GM21528 (cell line): ENCODE measurements around the gene KCND1.

Experiments
- ATAC-seq: cut with Tn5 transposase; IDR thresholded peaks from one replicate; pipeline ENCODE4 v1.9.1; 2021; ENCODE audit warnings: mild to moderate bottlenecking, moderate library complexity; ENCODE audit not compliant: unreplicated experiment, low FRiP score

Gene KCND1

GRCh38 chrX:48914593-48915493, 56.8 kb downstream of the KCND1 start:
- ATAC-seq, result no peak

- ATAC-seq, result no peak
Observed at GRCh38 chrX:48913605-48914366, 57.9 kb downstream of the KCND1 start.

GRCh38 chrX:48911412-48912182, 60.0 kb downstream of the KCND1 start, which contains the start of gene SLC35A2:
Gene SLC35A2 (minus strand): TSS chrX:48911646. CDS start chrX:48911636, 10 bp downstream.
- ATAC-seq, result peak; percentile 68
